ENCODE measurements around the gene AGTR2. TPM values are rescaled to one million over a fixed set of nuclear protein-coding genes. Genes with fewer than 3 reads are reported as not detected.
"Not testable (repeated sequence)": the region's sequence is repeated elsewhere in the genome, so short reads cannot be mapped to it uniquely, and the experiment has no call there.

Gene AGTR2
- total RNA-seq = not detected
- total RNA-seq = 0 reads per million in 2 donors

GRCh38 chrX:116170511-116170910 lies at the start of gene AGTR2:
Gene AGTR2 (plus strand): TSS chrX:116170744. CDS start chrX:116172281, 1,537 bp downstream.
- DNase-seq = no peak
- no peak for ATAC-seq
- H3K9me3 ChIP-seq (ENCODE audit: control insufficient read depth, low read length, poor library complexity, severe bottlenecking) = no peaks in the 10 kb centered on the region
- H3K36me3 Mint-ChIP-seq (ENCODE audit: low read depth) = no peaks in the 10 kb centered on the region
- H3K27me3 Mint-ChIP-seq = no peaks in the 10 kb centered on the region
- H3K27ac Mint-ChIP-seq = no peak within 1 kb of the TSS
- no peak within 1 kb of the TSS for H3K4me3 Mint-ChIP-seq
- no peaks in the 10 kb centered on the region for H3K4me1 Mint-ChIP-seq

GRCh38 chrX:116135277-116135676 lies 35.3 kb upstream of the AGTR2 start:
- H3K27ac Mint-ChIP-seq = no peak overlapping the region
- no peaks in the 10 kb centered on the region for H3K4me1 Mint-ChIP-seq
- H3K4me3 Mint-ChIP-seq = no peak overlapping the region
- no peaks in the 10 kb centered on the region for H3K9me3 ChIP-seq (ENCODE audit: control insufficient read depth, low read length, poor library complexity, severe bottlenecking)
- no peaks in the 10 kb centered on the region for H3K27me3 Mint-ChIP-seq
- no peak for ATAC-seq
- no peak for DNase-seq
- no peaks in the 10 kb centered on the region for H3K36me3 Mint-ChIP-seq (ENCODE audit: low read depth)

DNA sequence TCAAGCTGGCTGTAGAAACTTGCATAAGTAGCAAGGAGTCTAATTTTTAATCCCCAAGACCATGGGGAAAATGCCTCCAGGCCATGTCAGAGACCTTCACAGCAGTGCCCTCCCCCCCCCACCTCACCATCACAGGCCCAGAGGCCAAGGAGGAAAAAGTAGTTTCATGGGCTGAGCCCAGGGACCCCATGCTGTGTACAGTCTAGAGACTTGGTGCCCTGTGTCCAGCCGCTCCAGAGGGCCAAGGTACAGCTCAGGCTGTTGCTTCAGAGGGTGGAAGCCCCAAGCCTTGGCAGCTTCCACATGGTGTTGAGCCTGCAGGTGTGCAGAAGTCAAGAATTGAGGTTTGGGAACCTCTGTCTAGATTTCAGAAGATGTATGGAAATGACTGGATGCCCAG lies 29.3 kb upstream of the AGTR2 start:
- ATAC-seq; H3K36me3 Mint-ChIP-seq (ENCODE audit: low read depth): not testable (repeated sequence)

DNA sequence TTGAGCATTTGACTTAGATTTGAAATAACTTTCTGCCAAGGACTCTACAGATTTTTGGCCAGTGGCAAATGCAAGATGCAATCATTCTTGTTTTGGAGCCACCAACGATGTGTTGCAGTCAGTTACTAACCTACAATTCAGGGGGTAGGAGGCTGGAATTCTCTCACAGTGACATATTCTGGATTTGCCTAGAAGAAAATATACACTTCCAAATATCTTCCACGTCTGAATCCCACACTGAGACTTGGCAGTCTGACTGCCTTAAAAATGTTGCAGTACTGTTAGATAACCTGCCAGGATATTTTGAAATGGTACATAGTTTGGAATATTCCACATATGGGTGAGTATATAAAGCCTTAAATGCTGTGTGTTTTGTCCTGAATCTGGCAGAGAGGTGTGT lies 27.6 kb upstream of the AGTR2 start:
- no peaks in the 10 kb centered on the region for H3K36me3 Mint-ChIP-seq (ENCODE audit: low read depth)
- H3K4me1 Mint-ChIP-seq = no peaks in the 10 kb centered on the region
- H3K4me3 Mint-ChIP-seq = no peak overlapping the region
- no peaks in the 10 kb centered on the region for H3K9me3 ChIP-seq (ENCODE audit: control insufficient read depth, low read length, poor library complexity, severe bottlenecking)
- no peaks in the 10 kb centered on the region for H3K27me3 Mint-ChIP-seq
- no peak overlapping the region for H3K27ac Mint-ChIP-seq
- DNase-seq (no peak), ATAC-seq (no peak)

More for the DNA sequence above, 29.3 kb upstream of the AGTR2 start:
- not testable (repeated sequence) for H3K4me1 Mint-ChIP-seq; DNase-seq; H3K9me3 ChIP-seq (ENCODE audit: control insufficient read depth, low read length, poor library complexity, severe bottlenecking); H3K27ac Mint-ChIP-seq; H3K27me3 Mint-ChIP-seq; H3K4me3 Mint-ChIP-seq

DNA sequence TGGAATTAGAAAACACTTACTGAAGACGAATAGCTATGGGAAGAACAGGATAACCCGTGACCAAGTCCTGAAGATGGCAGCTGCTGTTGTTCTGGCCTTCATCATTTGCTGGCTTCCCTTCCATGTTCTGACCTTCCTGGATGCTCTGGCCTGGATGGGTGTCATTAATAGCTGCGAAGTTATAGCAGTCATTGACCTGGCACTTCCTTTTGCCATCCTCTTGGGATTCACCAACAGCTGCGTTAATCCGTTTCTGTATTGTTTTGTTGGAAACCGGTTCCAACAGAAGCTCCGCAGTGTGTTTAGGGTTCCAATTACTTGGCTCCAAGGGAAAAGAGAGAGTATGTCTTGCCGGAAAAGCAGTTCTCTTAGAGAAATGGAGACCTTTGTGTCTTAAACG lies 2.4 kb downstream of the AGTR2 start:
- Mint-ChIP-seq H3K4me3 (no peak overlapping the region), H3K4me1 (no peaks in the 10 kb centered on the region), H3K27me3 (no peaks in the 10 kb centered on the region), H3K27ac (no peak overlapping the region), H3K36me3 (ENCODE audit: low read depth) (no peaks in the 10 kb centered on the region)
- no peaks in the 10 kb centered on the region for H3K9me3 ChIP-seq (ENCODE audit: control insufficient read depth, low read length, poor library complexity, severe bottlenecking)
- DNase-seq (no peak), ATAC-seq (no peak)

GRCh38 chrX:116181300-116181699 lies 10.8 kb downstream of the AGTR2 start:
- Mint-ChIP-seq H3K4me1 (no peaks in the 10 kb centered on the region), H3K27me3 (no peaks in the 10 kb centered on the region), H3K36me3 (ENCODE audit: low read depth) (no peaks in the 10 kb centered on the region), H3K27ac (no peak overlapping the region), H3K4me3 (no peak overlapping the region)
- DNase-seq (no peak), ATAC-seq (no peak)
- H3K9me3 ChIP-seq (ENCODE audit: control insufficient read depth, low read length, poor library complexity, severe bottlenecking) = no peaks in the 10 kb centered on the region

DNA sequence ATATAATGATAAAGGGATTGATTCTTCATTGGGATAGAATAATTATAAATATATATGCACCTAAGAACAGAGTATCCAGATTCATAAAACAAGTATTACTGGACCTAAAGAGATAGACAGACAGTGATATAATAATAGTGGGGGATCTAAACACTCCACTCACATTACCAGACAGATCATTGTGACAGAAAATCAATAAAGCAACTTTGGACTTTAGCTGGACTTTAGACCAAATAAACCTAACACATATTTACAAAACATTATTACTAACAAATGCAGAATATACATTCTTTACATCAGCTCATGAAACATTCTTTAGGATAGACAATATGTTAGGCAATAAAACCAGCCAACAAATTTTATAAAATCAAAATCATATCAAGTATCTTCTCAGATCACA lies 14.6 kb downstream of the AGTR2 start:
- Mint-ChIP-seq H3K4me3 (no peak overlapping the region), H3K36me3 (ENCODE audit: low read depth) (no peaks in the 10 kb centered on the region), H3K4me1 (no peaks in the 10 kb centered on the region), H3K27me3 (no peaks in the 10 kb centered on the region), H3K27ac (no peak overlapping the region)
- H3K9me3 ChIP-seq (ENCODE audit: control insufficient read depth, low read length, poor library complexity, severe bottlenecking) = no peaks in the 10 kb centered on the region
- ATAC-seq = no peak
- DNase-seq = no peak

DNA sequence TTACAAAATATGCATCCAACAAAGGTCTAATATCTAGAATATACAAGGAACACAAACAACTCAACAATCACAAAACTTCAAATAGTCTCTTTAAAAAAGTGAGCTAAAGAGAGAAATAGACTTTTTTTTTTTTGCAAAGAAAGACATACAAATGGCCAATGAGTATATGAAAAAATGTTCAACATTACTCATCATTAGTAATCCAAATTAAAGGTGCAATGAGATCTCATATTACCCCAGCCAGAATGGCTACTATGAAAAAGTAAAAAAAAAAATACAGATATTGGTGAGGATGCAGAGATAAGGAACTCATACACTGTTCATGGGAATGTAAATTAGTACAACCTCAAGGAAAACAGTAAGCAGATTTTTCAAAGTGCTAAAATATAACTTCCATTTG lies 24.1 kb downstream of the AGTR2 start:
- no peak overlapping the region for H3K27ac Mint-ChIP-seq
- no peaks in the 10 kb centered on the region for H3K27me3 Mint-ChIP-seq
- no peaks in the 10 kb centered on the region for H3K36me3 Mint-ChIP-seq (ENCODE audit: low read depth)
- ATAC-seq (no peak), DNase-seq (no peak)
- peaks cover 2% of the 10 kb centered on the region for H3K9me3 ChIP-seq (ENCODE audit: control insufficient read depth, low read length, poor library complexity, severe bottlenecking)
- no peaks in the 10 kb centered on the region for H3K4me1 Mint-ChIP-seq
- no peak overlapping the region for H3K4me3 Mint-ChIP-seq

GRCh38 chrX:116198235-116198634 lies 27.7 kb downstream of the AGTR2 start:
- H3K36me3 Mint-ChIP-seq (ENCODE audit: low read depth) = no peaks in the 10 kb centered on the region
- no peak overlapping the region for H3K27ac Mint-ChIP-seq
- no peaks in the 10 kb centered on the region for H3K9me3 ChIP-seq (ENCODE audit: control insufficient read depth, low read length, poor library complexity, severe bottlenecking)
- DNase-seq = no peak
- H3K4me3 Mint-ChIP-seq = no peak overlapping the region
- no peaks in the 10 kb centered on the region for H3K4me1 Mint-ChIP-seq
- no peak for ATAC-seq
- no peaks in the 10 kb centered on the region for H3K27me3 Mint-ChIP-seq

GRCh38 chrX:116198810-116199209 lies 28.3 kb downstream of the AGTR2 start:
- no peak overlapping the region for H3K27ac Mint-ChIP-seq
- ATAC-seq (no peak), DNase-seq (no peak)
- no peaks in the 10 kb centered on the region for H3K36me3 Mint-ChIP-seq (ENCODE audit: low read depth)
- H3K4me3 Mint-ChIP-seq = no peak overlapping the region
- H3K9me3 ChIP-seq (ENCODE audit: control insufficient read depth, low read length, poor library complexity, severe bottlenecking) = no peaks in the 10 kb centered on the region
- no peaks in the 10 kb centered on the region for H3K4me1 Mint-ChIP-seq
- H3K27me3 Mint-ChIP-seq = no peaks in the 10 kb centered on the region

GRCh38 chrX:116204932-116205331 lies 34.4 kb downstream of the AGTR2 start:
- Mint-ChIP-seq H3K4me3 (no peak overlapping the region), H3K27me3 (no peaks in the 10 kb centered on the region)
- ATAC-seq = no peak

GRCh38 chrX:116213262-116213661 lies 42.7 kb downstream of the AGTR2 start:
- H3K27me3 Mint-ChIP-seq = no peaks in the 10 kb centered on the region

More at GRCh38 chrX:116204932-116205331, 34.4 kb downstream of the AGTR2 start:
- DNase-seq = no peak
- H3K9me3 ChIP-seq (ENCODE audit: control insufficient read depth, low read length, poor library complexity, severe bottlenecking) = no peaks in the 10 kb centered on the region
- Mint-ChIP-seq H3K36me3 (ENCODE audit: low read depth) (no peaks in the 10 kb centered on the region), H3K27ac (no peak overlapping the region), H3K4me1 (no peaks in the 10 kb centered on the region)

GRCh38 chrX:116217080-116217479 lies 46.5 kb downstream of the AGTR2 start:
- not testable (repeated sequence) for H3K27ac Mint-ChIP-seq; H3K4me3 Mint-ChIP-seq; H3K36me3 Mint-ChIP-seq (ENCODE audit: low read depth); H3K27me3 Mint-ChIP-seq; DNase-seq; H3K4me1 Mint-ChIP-seq; H3K9me3 ChIP-seq (ENCODE audit: control insufficient read depth, low read length, poor library complexity, severe bottlenecking); ATAC-seq

More at GRCh38 chrX:116213262-116213661, 42.7 kb downstream of the AGTR2 start:
- no peaks in the 10 kb centered on the region for H3K36me3 Mint-ChIP-seq (ENCODE audit: low read depth)
- H3K4me1 Mint-ChIP-seq = no peaks in the 10 kb centered on the region
- H3K4me3 Mint-ChIP-seq = no peak overlapping the region
- no peak for ATAC-seq
- H3K9me3 ChIP-seq (ENCODE audit: control insufficient read depth, low read length, poor library complexity, severe bottlenecking) = no peaks in the 10 kb centered on the region
- no peak overlapping the region for H3K27ac Mint-ChIP-seq
- DNase-seq = no peak
